ENCODE results near the gene NXF1. TPM values are rescaled to one million over a fixed set of nuclear protein-coding genes. Genes with fewer than 3 reads are reported as not detected.
A peak's percentile ranks its signal among the peaks of the same experiment; 100 is the strongest.

The NXF1 gene
- total and polyA plus RNA-seq, 2 of the 8 experiments (the other 6 are each of a cell fraction or from before 2014, with no cell fraction given) = 48.1 to 49.8 TPM

GRCh38 chr11:62786318-62787004 is 18.8 kb downstream of the NXF1 start (continued):
- no peak for TF ChIP-seq ASH2L (IDR thresholded peaks at IDR 0.05; ENCODE audit: low read length)
- no peak for TF ChIP-seq BACH1 (IDR thresholded peaks at IDR 0.05; ENCODE audit: low read length)
- TF ChIP-seq HDAC2 (IDR thresholded peaks at IDR 0.05; ENCODE audit: borderline replicate concordance in 1 of 2, low read depth in 2 of 2, low read length in 2 of 2) = no peak; a peak in 1 of 4 replicates
- TF ChIP-seq CEBPB (IDR thresholded peaks at IDR 0.05; ENCODE audit: low read depth, low read length) = no peak; the same call in 1 of the 2 replicates
- TF ChIP-seq SP4 (IDR thresholded peaks at IDR 0.05; ENCODE audit: low read length) = 0 out of 2 replicates have a peak, but pooled peaks have one; percentile 43
- peak; percentile 47; the same call in 1 of the 2 replicates for TF ChIP-seq JUND (IDR thresholded peaks at IDR 0.05; ENCODE audit: low read length)

Measured in H1 (cell line).